Ecto neural progenitor cell (in vitro differentiated cells): ENCODE results near the gene RASSF4.

ENCODE experiments used
- DNase-seq: peaks from one replicate; pipeline ENCODE4 v3.0.0-alpha.2; 2018; ENCODE audit warnings: low spot score

The RASSF4 gene

DNA sequence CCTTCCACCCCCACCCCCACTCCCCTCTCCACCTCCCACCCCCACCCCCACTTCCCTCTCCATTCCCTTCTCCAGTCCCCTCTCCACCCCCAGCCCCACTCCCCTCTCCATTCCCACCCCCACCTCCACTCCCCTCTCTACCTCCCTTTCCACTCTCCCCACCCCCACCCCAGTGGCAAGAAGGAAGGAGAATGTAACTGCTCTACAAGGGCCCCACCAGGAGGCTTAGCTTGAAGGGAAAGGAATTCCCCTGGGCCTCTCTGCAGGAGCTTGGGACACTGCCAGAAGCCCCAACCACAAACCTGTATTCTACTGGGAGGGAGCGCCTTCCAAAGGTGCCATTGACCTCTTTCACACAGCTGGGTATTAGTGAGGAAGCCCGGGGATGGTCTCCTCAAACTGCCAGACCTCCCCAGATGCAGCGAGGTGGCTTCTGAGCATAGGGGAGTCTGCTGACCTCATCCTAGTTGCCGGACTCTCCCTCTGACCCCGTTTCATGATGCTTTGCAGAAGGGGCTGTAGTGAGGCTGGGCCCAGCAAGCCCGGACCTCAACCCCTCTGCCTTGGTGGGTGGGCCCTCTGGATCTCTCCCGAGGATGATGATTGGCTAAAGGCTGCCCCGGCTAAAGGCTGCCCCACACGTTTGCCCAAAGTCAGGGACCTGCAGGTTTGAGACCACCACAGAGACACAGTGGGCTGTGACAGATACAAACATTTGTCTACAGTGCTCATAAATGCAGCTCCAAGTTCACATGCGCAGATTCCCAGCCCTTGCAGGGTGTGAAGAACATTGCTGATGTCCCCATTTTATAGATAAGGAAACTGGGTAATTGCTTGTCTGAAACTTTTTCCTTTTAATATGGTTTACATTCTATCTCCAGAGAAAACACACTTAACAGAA lies 16.1 kb downstream of the RASSF4 start:
- DNase-seq, result no peak

DNA sequence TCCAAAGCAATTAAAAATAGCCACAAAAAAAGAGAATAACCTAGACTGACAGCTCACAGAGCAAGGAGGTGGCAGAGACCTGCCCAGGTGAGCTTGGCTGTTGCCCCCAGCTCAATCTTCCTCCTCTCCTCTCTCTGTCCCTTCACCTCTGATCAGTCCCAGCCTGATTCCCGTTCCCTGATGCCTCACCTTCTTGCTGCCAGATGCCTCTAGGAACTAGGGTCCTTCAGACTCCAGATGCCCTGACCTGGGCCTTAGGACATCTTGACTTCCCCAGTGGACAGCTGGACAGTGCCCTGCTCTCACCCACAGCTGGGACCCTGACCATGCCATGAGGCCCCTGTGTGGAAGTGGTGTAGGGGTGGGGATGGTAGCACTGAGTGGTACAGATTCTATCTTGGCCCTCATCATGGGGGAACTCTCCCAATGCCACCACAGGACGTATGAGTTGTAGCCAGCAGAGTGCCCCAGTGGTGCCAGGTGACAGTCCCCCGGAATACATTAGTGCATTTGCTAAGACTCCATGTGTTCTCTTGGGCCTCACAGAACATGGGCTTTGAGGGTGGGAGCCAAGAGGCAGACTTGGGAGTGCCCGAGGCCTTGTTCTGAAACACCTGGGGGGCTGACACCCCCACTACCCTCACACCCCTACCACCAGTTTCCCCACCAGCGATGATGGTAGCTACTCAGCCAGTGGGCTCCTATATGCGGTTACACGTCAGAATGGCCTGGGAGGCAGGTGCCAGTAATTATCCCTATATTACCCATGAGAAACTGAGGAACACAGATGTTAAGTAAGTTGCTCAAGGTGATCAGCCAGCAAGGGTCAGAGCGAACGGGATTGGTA lies 17.0 kb downstream of the RASSF4 start:
- no peak for DNase-seq

DNA sequence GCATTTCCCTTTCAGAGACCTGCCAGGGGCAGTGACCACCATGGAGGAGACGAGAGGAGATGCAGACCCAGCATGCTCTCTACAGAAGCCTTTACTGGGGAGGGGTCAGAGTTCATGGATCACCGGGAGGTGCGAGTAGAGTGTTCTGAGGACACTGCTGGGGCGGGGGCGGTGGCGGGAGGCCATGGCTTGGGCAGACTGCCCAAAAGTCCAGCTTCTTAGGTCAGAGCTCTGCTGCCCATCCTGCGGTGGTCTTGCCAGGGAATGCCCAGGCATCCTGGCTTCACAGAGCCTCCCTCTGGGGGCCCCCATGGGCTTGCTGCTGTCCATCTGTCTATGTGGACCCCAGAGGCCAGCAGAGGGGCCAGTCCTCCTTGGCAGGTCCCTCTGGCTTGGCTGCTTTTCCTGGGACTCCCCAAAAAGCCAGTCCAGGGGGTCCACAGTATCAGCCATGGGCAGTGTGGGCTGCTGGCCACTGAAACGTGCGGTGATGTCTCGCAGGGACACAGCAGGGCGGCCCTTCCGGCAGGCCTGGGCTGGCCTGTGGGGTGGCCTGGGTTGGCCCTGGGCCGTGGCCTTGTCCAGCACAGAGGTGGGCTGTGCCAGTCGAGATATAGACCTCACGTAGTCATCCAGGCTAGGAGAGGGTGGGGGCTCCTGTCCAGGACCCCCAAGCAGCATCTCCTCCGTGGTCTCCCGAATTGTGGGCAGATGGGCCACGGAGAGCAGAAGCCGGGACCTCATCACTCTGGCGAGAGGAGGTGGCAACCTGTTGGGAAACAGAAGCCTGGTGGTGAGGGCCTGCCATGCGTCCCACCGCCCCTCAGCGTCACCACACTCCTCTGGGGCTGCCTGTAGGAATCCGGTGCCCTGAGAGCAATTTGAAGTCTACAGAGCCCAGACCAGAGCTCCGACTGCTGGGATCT lies 17.9 kb downstream of the RASSF4 start:
- DNase-seq, result no peak

- no peak for DNase-seq
Observed at GRCh38 chr10:44978213-44978569, 18.6 kb downstream of the RASSF4 start.

- DNase-seq, result peak; percentile 85
Observed at GRCh38 chr10:44978570-44979280, 19.1 kb downstream of the RASSF4 start, which contains the start of gene DEPP1. Gene DEPP1, minus strand, starts transcription at chr10:44978809. Its CDS starts 779 bp downstream, at chr10:44978030.

DNA sequence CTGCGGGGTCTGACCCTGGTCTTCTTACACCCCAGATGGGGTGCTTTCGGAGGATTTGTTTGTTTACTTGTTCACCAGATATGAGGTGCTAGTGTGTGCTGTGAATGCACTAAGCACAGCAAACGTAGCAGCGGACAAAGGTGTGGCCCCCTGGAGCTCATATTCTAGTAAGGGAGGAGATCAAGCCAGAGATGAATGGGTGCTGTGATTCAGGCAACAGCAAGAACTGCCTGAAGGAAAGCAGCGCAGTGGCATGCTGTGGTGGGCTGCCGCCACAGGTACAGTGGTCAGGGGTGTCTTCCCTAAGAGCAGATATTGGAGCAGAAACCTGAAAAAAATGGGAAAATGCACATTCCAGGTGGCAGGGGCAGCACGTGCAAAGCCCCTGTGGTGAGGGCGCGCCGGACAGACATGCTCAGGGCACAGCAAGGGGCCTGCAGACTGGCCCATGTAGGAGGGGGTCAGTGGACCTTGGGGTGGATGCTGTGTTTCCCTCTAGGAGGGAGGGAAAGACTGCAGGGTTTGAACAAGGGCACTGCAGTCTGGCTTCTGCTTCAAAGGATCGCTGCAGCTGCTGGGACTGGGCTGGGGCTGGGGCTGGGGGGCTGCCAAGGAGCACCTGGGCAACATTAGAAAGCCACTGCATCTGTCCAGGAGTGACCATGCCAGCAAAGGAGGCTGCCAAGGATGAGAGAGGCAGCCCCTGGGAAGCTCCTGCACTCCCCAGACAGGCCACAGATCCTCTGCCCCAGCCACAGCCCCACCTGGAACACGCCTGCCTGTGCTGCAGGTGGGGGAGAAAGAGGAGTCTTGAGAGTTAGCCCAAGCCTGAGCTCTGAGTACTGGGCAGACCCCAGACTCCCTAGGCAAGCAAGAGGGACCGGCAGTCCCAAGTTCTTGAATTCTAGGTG lies 19.9 kb downstream of the RASSF4 start:
- DNase-seq, result no peak

- no peak for DNase-seq
Observed at GRCh38 chr10:44980309-44981171, 20.9 kb downstream of the RASSF4 start.

DNA sequence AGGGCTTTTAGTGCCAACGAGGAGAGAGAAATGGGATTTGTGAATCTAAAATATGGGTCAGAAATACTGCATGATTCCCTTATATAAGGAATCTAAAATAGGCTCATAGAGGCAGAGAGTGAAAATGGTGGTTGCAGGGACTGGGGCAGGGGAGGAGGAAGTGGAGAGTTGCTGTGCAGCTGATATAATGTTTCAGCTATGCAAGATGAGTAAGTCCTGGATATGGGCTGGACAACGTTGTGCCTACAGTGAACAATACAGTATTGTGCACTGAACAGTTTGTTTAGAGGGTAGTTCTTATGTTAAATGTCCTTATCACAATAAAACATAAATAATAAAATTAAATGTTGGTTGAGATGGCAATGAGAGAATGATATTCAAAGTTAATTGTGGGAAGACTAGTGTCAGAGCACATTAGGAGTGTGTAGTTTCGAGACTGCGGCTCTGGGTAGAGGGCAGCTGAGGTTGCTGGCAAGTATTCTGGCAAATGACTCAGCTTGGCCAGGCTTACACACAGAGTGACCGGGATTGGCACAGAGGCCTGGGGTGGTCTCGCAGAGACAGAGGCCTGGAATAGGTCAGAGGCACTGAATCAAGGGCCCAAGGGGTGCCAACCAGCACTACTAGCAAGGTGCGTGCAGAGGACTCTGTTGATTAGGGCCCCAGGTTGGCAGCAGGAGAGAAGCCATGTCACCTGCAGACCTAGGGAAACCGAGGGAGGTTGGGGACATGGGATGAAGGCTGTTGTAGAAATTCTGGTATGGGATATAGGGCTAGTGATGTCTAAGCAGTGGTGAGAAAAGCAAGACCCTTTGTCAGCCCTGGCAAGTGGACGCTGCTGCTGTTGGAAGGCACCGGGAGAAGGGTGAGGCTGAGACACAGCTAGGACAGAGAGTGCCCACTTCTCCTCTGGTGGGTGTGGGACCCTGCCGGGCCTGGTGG lies 21.8 kb downstream of the RASSF4 start:
- no peak for DNase-seq

DNA sequence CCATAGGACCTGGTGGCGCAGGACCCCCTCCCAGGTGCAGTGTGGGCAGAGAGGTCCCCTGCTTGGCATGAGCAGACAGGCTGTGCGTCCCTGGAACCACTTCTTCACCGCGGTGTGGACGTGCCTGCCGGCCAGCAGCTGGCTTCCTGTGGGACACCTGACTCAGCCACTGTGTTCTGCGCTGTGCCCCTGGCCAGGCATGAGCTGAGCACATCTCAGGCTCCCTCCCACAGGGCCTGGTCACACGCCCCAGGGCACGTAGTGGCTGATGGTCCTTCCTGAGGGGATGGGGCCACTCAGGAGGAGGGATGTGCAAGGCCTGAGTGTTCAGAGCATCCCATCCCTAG lies 22.5 kb downstream of the RASSF4 start:
- DNase-seq, result no peak

DNA sequence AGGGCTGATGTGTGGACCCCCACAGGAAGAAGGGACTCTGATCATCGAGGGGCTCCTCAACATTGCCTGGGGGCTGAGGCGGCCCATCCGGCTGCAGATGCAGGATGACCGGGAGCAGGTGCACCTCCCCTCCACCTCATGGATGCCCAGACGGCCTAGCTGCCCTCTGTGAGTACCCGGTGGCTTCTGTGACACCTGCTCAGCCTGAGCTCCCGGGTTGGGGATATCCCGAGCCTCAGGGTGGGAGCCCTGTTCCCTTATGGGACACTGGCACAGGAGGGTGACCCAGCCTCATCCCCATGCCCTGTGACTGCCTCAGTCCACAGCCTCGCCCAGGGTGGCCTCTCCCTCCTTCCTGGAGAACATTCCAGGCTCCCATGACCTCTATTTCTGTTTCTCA lies 22.9 kb downstream of the RASSF4 start:
- no peak for DNase-seq

- DNase-seq, result no peak
Observed at GRCh38 chr10:44983066-44983894, 23.7 kb downstream of the RASSF4 start.

GRCh38 chr10:44983895-44984278 lies 24.3 kb downstream of the RASSF4 start:
- no peak for DNase-seq

GRCh38 chr10:44984671-44985101 lies 25.1 kb downstream of the RASSF4 start:
- no peak for DNase-seq

- DNase-seq, result no peak
Observed at GRCh38 chr10:44985175-44985681, 25.6 kb downstream of the RASSF4 start.

- no peak for DNase-seq
Observed at GRCh38 chr10:44986179-44986578, 26.6 kb downstream of the RASSF4 start.

DNA sequence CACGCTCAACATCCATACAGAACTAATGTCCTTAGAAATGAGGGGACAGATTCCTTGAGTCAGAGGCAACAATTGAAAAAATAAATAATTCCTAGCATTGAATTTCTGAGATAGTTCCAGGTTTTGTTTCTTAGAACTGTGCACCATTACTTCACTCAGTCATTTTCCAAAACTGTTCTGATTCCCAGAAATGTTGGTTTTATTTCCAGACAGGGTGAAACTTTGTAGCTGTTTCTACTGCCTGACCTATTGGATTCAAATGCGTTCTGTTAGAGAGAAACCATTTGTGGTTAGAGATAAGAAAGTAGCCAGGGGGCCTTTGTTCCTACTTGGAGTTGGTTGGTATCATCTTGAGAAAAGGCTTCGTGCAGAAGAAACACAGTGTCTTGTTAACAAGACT lies 27.1 kb downstream of the RASSF4 start:
- no peak for DNase-seq

- DNase-seq, result peak; percentile 37
Observed at GRCh38 chr10:44988957-44989585, 29.5 kb downstream of the RASSF4 start.
